Neutrophil (primary cell): ENCODE measurements around the gene HMX2.

Experiments
- H3K27ac ChIP-seq: fragments of 200-600 bp; sonication (generic); 2 replicates; pipeline ENCODE4 v1.5.1; 2016; ENCODE audit warnings: mild to moderate bottlenecking, moderate library complexity
- H3K27me3 ChIP-seq: fragments of 200-600 bp; sonication (generic); 2 replicates; pipeline ENCODE4 v1.6.0; 2016; ENCODE audit warnings: mild to moderate bottlenecking
- H3K36me3 ChIP-seq: fragments of 200-600 bp; sonication (generic); 2 replicates; pipeline ENCODE4 v1.5.1; 2017
- H3K4me1 ChIP-seq, 2 experiments: fragments of 200-600 bp in 1 of 2; sonication (generic) in 1 of 2; 1 replicate in 1 of 2; 2 replicates in 1 of 2; pipeline versions ENCODE4 v1.5.1 to v1.6.1; 2013 to 2016; ENCODE audit warnings: low read depth in 1 of 2, low read length in 1 of 2, mild to moderate bottlenecking in 1 of 2, moderate library complexity in 1 of 2; ENCODE audit not compliant: control insufficient read depth in 1 of 2, insufficient read depth in 1 of 2
- H3K4me3 ChIP-seq, 2 experiments: fragments of 200-600 bp in 1 of 2; sonication (generic) in 1 of 2; 1 replicate in 1 of 2; 2 replicates in 1 of 2; pipeline ENCODE4 v1.5.1; 2013 to 2016; ENCODE audit warnings: low read depth in 1 of 2, low read length in 1 of 2, mild to moderate bottlenecking in 1 of 2, moderate library complexity in 1 of 2
- H3K9me3 ChIP-seq: fragments of 200-600 bp; sonication (generic); 2 replicates; pipeline ENCODE4 v1.5.1; 2016
- CTCF ChIP-seq: fragments of 200-600 bp; sonication (generic); IDR thresholded peaks from 2 replicates; pipeline ENCODE4 v1.5.1; 2016; ENCODE audit warnings: antibody characterized with exemption

The HMX2 gene

GRCh38 chr10:123147635-123148413 lies at the start of gene HMX2:
Gene HMX2 (plus strand): TSS chr10:123148136. CDS start chr10:123148379, 243 bp downstream.
- Histone ChIP-seq H3K9me3 (no peaks in the 10 kb centered on the region), H3K27me3 (peaks cover 100% of the 10 kb centered on the region), H3K27ac (no peak within 1 kb of the TSS), H3K36me3 (no peaks in the 10 kb centered on the region), H3K4me1 (peaks cover 24 to 45% of the 10 kb centered on the region in 2 experiments), H3K4me3 (no peak within 1 kb of the TSS)
- no peak for TF ChIP-seq CTCF

- TF ChIP-seq CTCF, result no peak
- Histone ChIP-seq H3K4me1 (no peaks in the 10 kb centered on the region), H3K9me3 (no peaks in the 10 kb centered on the region), H3K36me3 (no peaks in the 10 kb centered on the region), H3K4me3 (no peak overlapping the region), H3K27ac (no peak overlapping the region), H3K27me3 (peaks cover 9% of the 10 kb centered on the region)
These were observed 47.7 kb upstream of the HMX2 start for GRCh38 chr10:123100030-123100762.

GRCh38 chr10:123101872-123102271 lies 46.1 kb upstream of the HMX2 start:
- Histone ChIP-seq H3K9me3 (no peaks in the 10 kb centered on the region), H3K27ac (no peak overlapping the region), H3K4me3 (no peak overlapping the region), H3K27me3 (peaks cover 9% of the 10 kb centered on the region), H3K36me3 (no peaks in the 10 kb centered on the region), H3K4me1 (no peaks in the 10 kb centered on the region)
- no peak for TF ChIP-seq CTCF

- H3K27ac ChIP-seq, result no peak overlapping the region
- no peaks in the 10 kb centered on the region for H3K9me3 ChIP-seq
- H3K4me3 ChIP-seq, result no peak overlapping the region
- peaks cover 9% of the 10 kb centered on the region for H3K27me3 ChIP-seq
- H3K36me3 ChIP-seq, result no peaks in the 10 kb centered on the region
- H3K4me1 ChIP-seq, result no peaks in the 10 kb centered on the region
- TF ChIP-seq CTCF, result no peak
These were observed 45.3 kb upstream of the HMX2 start for GRCh38 chr10:123102673-123103072.

GRCh38 chr10:123103944-123104343 lies 44.0 kb upstream of the HMX2 start:
- Histone ChIP-seq H3K4me3 (no peak overlapping the region), H3K4me1 (no peaks in the 10 kb centered on the region), H3K9me3 (no peaks in the 10 kb centered on the region), H3K36me3 (no peaks in the 10 kb centered on the region), H3K27me3 (peaks cover 10% of the 10 kb centered on the region), H3K27ac (no peak overlapping the region)
- no peak for TF ChIP-seq CTCF
